GM15510 (cell line): ENCODE data around the gene TLDC2.

Experiments used
- POLR2A ChIP-seq: IDR thresholded peaks from 3 replicates; pipeline ENCODE4 v1.6.1; 2011; ENCODE audit warnings: borderline replicate concordance; ENCODE audit not compliant: insufficient read length; ENCODE audit errors: extremely low read depth

The TLDC2 gene

GRCh38 chr20:36847009-36847709 is 28.8 kb upstream of the TLDC2 start:
- no peak for TF ChIP-seq POLR2A

GRCh38 chr20:36847710-36848040 is 28.3 kb upstream of the TLDC2 start:
- TF ChIP-seq POLR2A: no peak

GRCh38 chr20:36848078-36848660 is 27.8 kb upstream of the TLDC2 start:
- TF ChIP-seq POLR2A: no peak

- TF ChIP-seq POLR2A: no peak
These were observed 27.3 kb upstream of the TLDC2 start for GRCh38 chr20:36848677-36849076.

- TF ChIP-seq POLR2A: no peak
These were observed 26.4 kb upstream of the TLDC2 start for GRCh38 chr20:36849333-36850065.

- TF ChIP-seq POLR2A: no peak
These were observed 25.2 kb upstream of the TLDC2 start for GRCh38 chr20:36850759-36851158.

- TF ChIP-seq POLR2A: no peak
These were observed 24.4 kb upstream of the TLDC2 start for GRCh38 chr20:36851490-36851889.

GRCh38 chr20:36852187-36852586 is 23.8 kb upstream of the TLDC2 start:
- TF ChIP-seq POLR2A: no peak

- TF ChIP-seq POLR2A: no peak
These were observed 21.3 kb upstream of the TLDC2 start for GRCh38 chr20:36854348-36855240.

GRCh38 chr20:36855241-36855657 is 20.7 kb upstream of the TLDC2 start:
- no peak for TF ChIP-seq POLR2A

- no peak for TF ChIP-seq POLR2A
These were observed 19.7 kb upstream of the TLDC2 start for GRCh38 chr20:36856195-36856594.

- no peak for TF ChIP-seq POLR2A
These were observed 19.0 kb upstream of the TLDC2 start for GRCh38 chr20:36856691-36857635.

GRCh38 chr20:36859282-36859555 is 16.7 kb upstream of the TLDC2 start:
- no peak for TF ChIP-seq POLR2A

- no peak for TF ChIP-seq POLR2A
These were observed 16.1 kb upstream of the TLDC2 start for GRCh38 chr20:36859700-36860330.

- no peak for TF ChIP-seq POLR2A
These were observed 15.6 kb upstream of the TLDC2 start for GRCh38 chr20:36860339-36860738.
